HG03442 (cell line): Measurements from ENCODE around the gene ABHD12.
"Not testable (repeated sequence)": the region's sequence is repeated elsewhere in the genome, so short reads cannot be mapped to it uniquely, and the experiment has no call there.

Source experiments
- ATAC-seq: cut with Tn5 transposase; IDR thresholded peaks from one replicate; pipeline ENCODE4 v1.9.1; 2021; ENCODE audit warnings: mild to moderate bottlenecking, moderate library complexity; ENCODE audit not compliant: unreplicated experiment

The ABHD12 gene

DNA sequence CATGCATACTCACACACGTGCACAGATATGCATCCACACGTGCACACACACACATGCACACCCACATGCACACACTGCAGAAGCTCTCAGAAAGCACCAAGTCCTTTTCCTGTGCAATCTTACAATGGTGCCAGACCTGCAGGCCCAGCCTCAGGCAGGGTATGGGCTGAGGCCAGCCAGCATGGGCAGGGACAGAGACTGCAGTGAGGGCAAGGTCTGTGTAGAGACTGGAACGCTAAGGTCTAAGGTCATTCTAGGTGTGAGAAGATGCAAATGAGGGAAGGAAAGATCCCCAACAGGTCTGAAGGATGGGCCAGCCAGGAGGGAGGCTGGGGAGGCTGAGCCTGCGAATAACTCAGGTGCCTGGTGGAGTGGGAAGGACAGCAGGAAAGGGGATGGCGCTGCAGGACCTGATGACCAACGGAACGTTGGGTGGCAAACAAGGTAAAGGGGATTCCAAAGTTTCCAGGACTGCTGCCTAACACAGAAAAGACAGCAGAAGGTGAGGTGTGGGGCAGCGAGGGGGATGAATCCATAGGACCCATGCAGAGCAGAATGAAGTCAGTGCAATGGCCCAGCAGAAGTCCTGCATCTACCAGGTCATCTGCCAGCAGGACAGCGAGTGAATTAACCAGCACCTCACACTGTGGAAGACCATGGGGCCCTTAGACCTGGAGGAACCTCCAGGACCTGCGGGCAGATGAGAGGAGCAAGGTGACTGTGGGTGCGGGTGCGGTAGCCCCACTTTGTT, 67.0 kb downstream of the ABHD12 start:
- ATAC-seq, result no peak

DNA sequence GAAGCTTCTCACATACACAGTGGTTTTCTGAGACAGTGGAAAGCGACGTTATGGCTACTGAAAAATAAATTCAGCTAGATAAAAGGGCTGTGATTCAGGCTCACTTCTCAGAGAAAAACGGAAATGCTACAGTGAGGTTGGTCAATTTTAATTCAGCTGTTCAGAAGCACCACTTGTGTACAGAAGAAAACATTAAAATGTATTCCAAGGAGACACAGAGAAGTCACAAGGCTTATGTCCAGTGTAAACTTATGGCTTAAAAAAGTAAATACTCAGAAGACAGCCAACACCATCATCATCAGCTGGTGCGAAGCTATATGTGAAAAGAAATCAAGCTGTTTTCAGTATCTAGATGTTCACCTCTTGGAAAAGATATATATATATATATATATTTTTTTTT, 68.6 kb downstream of the ABHD12 start:
- ATAC-seq, result no peak

DNA sequence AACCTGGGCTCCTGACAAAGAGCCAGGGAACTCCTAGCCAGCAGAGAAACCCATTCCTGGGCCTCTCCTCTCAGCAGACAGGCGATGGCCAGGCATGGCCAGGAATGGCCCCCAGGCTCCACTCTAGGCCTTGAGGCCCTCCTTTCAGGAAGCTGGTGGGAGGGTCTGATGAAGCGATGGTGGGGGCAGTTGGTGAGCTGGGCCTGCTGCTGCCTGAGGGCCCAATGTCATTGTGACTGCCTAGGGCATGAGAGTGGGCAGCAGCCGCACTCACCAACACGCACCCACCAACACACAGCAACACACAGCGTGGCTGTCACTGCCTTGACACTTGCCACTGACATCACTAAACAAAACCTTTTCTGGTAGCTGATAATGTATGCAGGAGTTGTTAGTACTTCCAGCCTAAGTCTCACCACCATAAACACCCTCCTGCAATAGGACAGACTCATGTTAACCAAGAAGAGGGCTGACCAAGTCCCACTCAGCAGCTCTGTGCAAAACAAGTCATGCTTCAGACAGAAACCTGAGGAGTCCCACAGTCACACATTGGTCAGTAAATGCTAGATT, 69.3 kb downstream of the ABHD12 start:
- no peak for ATAC-seq

DNA sequence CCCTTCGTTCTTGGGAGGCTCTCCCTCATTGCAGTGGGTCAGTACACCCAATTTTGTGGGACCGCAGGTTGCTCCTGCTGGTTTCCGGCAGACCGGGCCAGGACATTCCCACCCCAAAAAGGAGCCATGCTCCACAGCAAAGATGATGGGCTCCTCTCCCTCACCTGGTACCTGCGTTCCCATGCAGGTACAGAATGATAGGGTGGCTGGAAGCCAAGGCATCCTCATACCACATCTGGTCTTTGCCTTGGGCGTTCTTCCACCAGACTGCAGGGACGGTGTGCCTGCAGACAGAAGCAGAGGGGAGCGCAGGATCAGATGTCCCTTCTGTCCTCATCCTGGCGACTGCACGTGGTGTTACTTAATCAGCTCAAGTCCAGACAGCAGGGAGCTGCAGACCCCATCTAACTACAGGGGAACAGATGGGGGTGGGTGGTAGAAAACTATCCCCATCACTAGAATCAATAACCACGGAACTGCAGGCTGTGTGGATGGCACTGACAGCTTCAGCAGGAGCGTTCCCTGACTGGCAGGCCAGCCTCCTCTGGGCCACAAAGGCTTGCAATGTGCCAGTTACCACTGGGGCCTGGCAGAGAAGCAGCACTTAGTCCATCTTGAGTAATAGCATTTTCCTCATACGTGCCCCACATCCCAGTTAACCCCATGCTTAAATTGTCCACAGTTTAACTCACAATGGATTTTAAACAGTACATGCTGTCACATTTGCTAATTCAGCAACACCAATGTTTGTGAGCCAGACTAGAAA, 70.4 kb downstream of the ABHD12 start:
- no peak for ATAC-seq

DNA sequence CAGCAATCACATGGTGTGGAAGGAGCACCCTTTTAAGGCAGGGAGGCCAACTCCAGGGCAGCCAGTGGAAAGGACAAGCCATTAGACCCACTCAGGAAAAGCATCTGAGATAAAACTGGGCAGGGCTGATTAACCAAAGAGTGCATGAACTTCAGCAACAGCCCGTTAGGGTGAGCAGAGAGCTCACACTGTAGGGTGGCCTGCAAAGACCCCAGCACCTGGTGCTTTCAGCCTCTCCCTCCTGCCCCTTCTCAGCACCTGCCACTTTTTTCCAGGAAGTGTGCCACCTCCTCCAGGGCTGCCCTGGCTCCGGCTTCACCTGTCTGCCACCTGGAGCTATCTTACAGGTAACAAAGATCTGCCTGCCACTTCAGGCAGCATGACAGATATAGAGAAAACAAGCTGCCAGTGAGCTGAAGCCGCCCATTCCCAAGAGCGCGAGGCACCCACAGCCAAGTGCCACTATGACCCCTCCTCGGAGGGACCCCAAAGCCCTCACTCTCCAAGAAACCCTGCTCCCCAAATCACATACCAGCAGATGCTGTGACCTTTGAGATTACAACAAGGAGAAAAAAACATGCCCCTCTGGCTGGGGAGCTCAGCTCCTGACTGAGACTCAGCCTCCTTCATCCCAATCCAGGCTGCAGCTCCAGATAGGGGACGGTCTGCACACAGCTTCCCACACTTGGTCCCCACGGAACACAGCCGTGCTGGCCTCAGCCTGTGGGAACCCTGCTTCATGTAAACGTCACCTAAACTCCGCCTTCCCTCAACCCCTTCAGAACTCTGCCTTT, 71.2 kb downstream of the ABHD12 start:
- ATAC-seq, result no peak

DNA sequence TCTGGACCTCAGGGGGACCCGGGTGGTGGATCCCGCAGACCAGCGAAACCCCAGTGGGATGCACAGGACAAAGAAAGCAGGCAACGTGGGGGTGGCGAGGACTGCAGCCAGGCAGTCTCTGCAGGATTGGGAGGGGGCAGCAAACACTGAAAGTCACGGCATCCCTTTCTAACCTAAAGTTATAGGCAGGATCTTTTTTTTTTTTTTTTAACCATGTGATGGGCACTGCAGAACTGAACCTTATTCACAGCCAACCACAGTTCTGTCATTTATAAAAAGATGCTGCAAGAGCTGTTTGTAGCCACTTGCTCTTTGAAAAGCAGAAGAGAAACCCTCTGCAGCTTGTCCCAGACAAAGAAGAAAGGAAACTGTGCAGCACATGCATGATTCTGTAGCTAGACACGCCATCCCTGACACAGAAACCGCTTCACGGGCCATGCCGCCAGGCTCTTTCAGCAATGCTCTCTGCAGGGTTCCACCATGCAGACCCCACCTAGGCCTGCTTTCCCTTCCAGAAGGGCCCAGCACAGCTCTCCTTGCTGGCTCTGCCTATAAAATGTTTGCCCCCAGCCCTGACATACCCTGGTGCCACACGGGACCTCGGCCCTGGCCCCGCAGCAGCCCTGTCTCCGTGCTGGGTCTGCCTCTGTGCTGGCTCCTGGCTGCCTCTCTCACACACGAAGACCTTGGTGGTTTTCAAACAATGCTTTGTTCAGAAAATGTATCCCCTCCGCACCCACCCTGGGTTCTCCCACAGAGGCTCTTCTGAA, 72.0 kb downstream of the ABHD12 start:
- ATAC-seq, result peak; percentile 93

DNA sequence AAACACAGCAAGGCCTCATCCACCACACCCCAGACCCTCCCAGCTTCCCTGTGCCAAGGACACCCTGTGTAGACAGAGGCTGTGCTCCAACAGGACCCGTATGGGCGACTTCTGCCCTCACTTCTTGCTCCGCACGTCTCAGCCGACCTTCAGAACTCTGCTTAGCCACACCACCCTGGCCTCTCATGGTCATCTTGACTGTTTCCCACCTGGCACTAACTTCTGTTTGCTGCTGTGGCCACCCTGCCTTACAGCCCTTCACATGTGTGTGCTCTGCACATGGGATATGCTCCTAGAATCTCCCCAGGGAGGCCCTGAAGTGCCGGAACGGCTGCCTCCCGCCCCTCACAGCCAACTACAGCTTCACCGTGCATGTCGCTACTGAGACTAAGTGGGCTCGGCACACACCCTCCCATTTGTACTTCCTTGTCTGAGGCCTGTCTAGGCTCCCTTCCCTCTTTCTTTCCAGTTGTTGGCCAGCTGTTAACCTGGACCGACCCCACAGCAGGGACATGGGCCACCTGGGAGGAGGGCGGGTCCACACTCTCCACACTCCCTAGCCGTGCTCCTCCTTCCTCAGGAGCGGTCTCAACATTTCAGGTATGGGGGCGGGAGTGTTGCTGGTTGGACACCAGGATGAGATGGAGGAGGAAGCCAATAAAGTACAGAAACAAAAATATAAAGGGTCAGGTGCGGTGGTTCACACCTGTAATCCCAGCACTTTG, 73.1 kb downstream of the ABHD12 start:
- ATAC-seq, result no peak

DNA sequence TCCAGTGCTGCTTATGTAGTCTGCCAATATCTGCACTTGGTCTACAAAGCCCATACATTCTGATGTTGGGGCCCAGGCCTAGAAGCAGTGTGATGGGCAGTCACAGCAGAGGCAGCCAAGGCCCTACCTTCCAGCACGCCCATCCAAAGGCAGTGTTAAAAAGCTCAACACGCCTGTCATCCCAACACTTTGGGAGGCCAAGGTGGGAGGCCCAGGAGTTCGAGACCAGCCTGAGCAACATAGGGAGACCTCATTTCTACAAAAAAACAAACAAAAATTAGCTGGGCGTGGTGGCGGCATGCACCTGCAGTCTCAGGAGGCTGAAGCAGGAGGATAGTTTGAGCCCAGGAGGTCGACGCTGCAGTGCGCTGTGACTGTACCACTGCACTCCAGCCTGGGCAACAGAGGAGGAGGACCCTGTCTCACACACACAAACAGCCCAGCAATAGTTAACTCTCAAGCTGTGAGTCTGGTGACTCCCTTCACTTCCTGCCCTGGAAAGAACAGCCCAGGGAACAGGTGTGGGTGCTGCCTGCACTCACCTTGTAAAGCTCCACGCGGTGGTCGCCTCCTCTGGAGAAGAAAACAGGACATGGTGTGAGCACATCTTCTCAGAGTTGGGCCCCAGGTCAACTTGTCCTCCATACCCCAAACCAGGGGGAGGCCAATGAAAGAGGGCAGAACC, 74.0 kb downstream of the ABHD12 start:
- ATAC-seq, result no peak

DNA sequence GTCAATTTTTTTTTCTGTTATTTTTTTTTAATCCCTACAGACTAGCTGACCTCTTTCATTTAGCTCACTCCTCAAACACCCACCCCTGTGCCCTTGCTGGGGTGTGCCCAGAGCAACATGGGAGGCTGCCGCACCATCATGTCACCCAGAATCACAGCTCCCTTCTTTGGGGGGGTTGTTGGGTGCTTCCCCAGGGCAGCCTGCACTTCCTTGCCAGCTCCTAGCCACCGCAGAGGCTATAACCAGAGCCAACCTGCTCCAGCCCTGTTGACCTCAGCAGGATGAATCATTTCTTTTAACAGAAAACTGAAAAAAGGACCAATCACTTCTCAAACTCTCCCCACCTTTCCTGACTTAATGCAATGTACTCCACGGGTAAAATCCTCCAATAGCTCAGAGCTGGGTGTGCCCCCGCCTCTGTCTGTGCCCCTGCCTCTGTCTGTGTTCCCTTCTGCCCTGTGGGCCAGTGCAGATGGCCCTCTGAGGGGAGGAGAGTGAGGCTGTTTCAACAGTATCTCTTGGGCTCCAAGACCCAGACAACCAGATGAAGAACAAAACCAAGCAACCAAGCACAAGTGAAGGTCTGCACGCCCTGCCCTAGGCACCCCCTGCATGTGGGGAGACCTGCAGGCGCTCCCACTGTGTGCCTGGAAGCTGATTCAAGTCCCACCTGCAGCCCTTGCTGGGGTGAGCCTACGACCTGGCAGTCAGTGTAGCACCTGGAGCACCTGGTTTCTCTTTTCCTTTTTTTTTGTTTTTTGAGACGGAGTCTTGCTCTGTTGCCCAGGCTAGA, 75.0 kb downstream of the ABHD12 start:
- ATAC-seq, result no peak

DNA sequence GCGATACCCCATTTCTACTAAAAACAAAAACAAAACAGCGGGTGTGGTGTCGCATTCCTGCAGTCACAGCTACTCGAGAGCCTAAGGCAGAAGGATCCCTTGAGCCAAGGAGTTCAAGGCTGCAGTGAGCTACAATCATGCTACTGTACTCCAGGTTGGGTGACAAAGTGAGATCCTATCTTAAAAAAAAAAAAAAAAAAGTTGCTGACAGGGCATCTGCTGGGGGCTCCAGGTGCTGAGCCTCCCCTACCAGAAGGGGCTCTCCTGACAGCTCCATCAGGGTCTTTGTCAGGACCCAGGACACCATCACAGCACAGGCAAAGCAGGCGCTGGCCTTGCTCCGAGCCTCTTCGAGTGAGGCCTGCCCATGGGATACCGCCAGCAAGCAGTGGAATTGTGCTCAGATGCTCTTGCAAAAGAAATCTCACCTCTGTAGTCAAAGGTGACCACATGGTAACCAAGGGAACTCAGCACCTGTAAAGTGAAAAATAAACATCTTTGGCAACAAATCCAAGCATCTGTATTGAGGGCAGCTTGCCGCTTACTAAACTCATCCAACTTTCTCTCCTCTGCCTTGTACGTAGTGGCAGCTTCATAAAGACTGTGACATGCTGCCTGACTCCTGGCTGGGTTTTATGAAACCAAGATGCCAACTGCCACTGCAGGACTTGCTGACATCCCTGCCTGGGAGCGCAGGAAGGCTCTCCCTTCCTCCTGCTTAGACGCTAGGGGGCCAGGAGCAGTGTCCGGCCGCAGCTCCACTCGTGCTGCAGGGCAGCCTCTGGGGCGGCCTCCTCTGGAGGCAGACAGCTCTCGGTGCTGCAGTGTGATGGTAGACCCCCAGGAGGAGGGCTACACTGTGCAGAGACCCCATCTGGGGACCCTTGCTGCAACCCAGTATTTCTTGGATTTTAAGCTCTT, 75.9 kb downstream of the ABHD12 start:
- ATAC-seq, result no peak

DNA sequence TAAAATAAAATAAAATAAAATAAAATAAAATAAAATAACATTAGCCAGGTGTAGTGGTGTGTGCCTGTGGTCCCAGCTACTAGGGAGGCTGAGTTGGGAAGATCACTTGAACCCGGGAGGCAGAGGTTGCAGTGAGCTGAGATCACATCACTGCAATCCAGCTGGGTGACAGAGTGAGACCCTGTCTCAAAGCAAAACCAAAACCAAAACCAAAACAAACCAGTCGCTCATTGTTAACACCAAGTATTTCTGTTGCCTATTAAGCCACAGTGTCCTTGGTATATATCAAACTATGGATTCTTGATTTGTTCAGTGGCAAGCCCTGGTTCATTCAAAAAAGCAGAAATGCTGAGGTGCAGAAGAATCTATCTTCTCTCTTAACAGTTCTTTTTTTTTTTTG, 77.0 kb downstream of the ABHD12 start:
- ATAC-seq, result no peak

DNA sequence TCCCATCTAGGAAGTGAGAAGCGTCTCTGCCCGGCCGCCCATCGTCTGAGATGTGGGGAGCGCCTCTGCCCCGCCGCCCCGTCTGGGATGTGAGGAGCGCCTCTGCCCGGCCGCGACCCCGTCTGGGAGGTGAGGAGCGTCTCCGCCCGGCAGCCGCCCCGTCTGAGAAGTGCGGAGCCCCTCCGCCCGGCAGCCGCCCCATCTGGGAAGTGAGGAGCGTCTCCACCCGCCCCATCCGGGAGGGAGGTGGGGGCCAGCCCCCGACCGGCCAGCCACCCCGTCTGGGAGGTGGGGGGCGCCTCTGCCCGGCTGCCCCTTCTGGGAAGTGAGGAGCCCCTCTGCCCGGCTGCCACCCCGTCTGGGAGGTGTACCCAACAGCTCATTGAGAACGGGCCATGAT, 77.9 kb downstream of the ABHD12 start:
- not testable (repeated sequence) for ATAC-seq

DNA sequence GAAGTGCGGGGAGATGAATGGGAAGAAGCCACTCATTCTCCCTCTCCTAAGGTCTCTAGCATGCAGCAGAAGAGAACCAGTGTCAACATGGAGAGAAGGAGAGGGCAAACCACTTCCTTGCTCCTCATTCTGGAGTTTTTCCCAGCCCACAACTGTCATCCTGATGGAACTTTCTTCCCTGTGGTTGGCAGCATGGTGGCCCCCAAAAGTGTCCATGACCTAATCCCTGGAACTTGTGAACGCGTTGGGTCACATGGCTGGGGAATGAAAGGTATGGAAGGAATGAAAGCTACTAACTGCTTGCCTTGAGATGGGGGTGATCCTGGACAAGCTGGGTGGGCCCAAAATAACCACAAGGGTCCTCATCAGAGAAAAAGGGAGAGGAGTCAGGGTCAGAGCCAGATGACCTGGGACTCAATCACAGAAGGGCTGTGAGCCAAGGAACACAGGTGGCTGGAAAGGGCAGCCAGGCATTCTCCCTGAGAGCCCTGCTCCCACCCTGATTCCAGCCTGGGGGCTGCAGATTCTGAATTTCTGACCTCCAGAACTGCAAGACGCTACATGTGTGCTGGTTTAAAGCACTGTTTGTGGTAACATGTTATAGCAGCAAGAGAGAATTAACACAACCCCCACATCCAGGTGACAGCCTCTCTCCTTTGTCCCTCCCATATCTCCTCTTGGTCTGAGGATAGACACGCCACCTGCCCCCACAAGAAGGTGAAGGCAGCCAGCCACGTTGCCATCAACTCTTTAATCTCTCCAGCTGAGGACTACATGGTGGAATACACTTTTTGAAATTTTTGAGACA, 79.5 kb downstream of the ABHD12 start:
- no peak for ATAC-seq

DNA sequence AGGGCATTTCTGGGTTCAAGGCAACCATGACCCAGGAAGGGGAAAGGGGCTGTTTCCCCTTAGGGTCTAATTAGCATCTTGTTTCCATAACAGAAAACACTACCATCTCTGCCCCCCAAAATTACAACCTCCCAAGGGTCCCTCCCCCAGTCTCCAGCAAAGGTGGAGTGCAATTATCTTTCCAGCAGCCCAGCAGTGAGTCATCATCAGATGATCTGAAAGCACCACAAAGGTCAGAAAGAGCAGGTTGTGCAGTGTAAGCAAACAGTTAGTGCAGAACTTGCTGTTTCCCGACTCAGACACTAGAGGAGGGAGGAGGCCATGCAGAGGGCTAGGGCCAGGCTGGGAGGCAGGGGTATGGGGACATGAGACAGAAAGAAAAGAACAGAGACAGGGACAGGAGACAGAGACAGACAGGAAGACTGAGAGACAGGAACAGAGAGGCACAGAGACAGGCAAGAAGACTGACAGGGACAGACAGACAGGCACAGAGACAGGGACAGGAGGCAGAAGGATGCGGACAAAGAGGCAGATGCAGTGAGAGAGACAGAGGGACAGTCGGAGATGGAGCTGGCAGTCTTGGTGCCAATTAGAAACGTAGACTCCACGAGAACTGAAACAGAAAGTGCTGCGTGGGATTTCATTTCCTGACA, 80.2 kb downstream of the ABHD12 start:
- ATAC-seq, result peak; percentile 91

DNA sequence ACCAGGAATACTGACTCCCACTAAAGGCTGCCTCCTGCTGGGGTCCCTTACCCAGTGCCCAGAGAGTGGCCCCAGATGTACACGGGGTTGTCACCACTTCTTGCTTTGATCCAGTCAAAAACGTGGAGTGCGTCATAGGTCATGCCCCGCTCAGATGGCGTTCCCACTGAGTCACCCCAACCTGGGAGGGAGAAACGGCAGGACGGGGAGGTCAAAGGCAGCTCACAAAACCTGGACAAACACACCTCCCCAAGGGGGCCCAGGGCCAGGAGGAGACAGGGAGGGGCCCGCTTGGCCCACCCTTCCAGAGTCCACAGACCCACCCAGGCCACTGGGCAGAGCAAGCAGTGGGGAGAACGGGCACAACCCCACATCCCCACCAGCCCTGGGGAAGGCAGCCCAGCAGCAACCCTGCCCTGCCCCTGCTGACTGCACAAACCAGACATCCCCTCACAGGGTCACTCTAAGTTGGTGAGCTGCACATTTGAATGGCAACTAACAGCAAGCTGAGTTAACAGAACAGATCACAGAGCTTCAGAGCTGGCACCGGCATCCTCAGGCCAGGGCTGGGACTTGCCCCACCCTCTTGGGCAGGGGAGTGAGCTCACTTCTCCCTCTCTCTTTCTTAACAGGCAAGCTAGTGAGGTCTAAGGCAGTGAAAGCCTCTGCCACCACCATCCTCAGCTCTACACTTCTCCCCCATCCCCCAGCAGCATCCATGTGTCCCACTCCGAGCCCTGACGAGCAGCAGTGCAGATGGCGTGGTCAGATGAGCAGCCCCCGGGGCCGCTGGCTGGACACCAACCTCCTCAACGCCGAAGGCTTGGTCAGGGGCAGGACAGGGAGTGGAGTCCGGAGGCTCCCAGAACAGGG, 81.0 kb downstream of the ABHD12 start:
- ATAC-seq, result peak; percentile 26
